Esophagus squamous epithelium (tissue), 4 donors: ENCODE measurements around the gene OPHN1.

Experiments
- POLR2A ChIP-seq, 4 donors: fragments of 450-650 bp; IDR thresholded peaks; one replicate each; pipeline ENCODE4 v1.6.1; 2017; ENCODE audit warnings: antibody characterized with exemption in 4 of 4, mild to moderate bottlenecking in 4 of 4, moderate library complexity in 3 of 4
- TF ChIP-seq, protein P1 (sequence below), 6 experiments: fragments of 450-650 bp in 4 of 6; fragments of 200-600 bp in 2 of 6; sonication (generic) in 2 of 6; IDR thresholded peaks; one replicate each; pipeline ENCODE4 v1.5.1; 2016 to 2019; ENCODE audit warnings: antibody characterized with exemption in 6 of 6, mild to moderate bottlenecking in 4 of 6, moderate library complexity in 4 of 6

- TF ChIP-seq, protein P1, sequence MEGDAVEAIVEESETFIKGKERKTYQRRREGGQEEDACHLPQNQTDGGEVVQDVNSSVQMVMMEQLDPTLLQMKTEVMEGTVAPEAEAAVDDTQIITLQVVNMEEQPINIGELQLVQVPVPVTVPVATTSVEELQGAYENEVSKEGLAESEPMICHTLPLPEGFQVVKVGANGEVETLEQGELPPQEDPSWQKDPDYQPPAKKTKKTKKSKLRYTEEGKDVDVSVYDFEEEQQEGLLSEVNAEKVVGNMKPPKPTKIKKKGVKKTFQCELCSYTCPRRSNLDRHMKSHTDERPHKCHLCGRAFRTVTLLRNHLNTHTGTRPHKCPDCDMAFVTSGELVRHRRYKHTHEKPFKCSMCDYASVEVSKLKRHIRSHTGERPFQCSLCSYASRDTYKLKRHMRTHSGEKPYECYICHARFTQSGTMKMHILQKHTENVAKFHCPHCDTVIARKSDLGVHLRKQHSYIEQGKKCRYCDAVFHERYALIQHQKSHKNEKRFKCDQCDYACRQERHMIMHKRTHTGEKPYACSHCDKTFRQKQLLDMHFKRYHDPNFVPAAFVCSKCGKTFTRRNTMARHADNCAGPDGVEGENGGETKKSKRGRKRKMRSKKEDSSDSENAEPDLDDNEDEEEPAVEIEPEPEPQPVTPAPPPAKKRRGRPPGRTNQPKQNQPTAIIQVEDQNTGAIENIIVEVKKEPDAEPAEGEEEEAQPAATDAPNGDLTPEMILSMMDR (IDR thresholded peaks at IDR 0.05): no peak
- TF ChIP-seq POLR2A (IDR thresholded peaks at IDR 0.05): peak in 1 of 4 donors; percentile 53
Measured at GRCh38 chrX:68433155-68433980, at the start of gene OPHN1.
